ENCODE data around the gene VDAC2. TPM values are rescaled to one million over a fixed set of nuclear protein-coding genes. Genes with fewer than 3 reads are reported as not detected.
A peak's percentile ranks its signal among the peaks of the same experiment; 100 is the strongest.

Gene VDAC2
- polyA plus RNA-seq, 1 experiment = 80.9 TPM

DNA sequence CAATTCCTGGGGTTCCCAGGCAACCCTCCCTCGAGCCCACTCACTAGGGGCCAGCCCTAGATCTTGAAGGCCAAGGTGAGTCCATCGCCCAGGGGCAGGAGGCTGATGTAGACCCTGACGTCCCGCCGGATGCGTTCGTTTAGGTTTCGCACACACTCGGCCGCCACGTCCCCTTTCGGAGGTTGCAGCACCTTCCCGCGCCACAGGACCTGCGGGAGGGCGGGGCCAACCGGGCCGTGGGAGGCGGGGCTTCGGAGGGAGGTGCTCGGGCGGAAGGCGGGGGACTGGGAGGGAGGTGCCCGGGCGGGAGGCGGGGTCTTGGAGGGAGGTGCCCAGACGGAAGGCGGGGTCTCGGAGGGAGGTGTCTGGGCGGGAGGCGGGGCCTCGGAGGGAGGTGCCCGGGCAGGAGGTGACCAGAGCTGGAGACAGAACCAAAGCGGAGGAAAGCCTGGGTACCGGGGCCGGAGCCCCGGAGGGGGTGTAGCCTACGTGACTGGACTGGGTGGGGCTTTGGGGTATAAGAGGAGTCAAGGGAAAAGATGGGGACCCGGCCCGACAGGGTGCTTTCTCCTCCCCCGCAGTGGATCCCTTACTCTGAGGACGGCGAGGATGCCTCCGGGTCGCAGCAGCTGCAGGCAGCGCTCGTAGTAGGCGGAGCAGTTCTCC lies 23.6 kb downstream of the VDAC2 start:
- peak; percentile 33 for DNase-seq (ENCODE audit: low read depth)
- no peaks in the 10 kb centered on the region; the same call in none of the 2 replicates for H3K36me3 ChIP-seq (ENCODE audit: control insufficient read depth, insufficient read depth, low read length)
- ChIA-PET POLR2A (interaction anchor here (0.7 kb wide), 1 partner anchor 645 kb away, joined by 8 read pairs; no protein-coding TSS in a partner anchor), CTCF (interaction anchor here (0.6 to 14.7 kb wide), 14 partner anchors 8 to 991 kb away, joined by 3 to 292 read pairs (median 6); partner anchors contain the start of gene VDAC2)
- TF ChIP-seq, protein P1, sequence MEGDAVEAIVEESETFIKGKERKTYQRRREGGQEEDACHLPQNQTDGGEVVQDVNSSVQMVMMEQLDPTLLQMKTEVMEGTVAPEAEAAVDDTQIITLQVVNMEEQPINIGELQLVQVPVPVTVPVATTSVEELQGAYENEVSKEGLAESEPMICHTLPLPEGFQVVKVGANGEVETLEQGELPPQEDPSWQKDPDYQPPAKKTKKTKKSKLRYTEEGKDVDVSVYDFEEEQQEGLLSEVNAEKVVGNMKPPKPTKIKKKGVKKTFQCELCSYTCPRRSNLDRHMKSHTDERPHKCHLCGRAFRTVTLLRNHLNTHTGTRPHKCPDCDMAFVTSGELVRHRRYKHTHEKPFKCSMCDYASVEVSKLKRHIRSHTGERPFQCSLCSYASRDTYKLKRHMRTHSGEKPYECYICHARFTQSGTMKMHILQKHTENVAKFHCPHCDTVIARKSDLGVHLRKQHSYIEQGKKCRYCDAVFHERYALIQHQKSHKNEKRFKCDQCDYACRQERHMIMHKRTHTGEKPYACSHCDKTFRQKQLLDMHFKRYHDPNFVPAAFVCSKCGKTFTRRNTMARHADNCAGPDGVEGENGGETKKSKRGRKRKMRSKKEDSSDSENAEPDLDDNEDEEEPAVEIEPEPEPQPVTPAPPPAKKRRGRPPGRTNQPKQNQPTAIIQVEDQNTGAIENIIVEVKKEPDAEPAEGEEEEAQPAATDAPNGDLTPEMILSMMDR (IDR thresholded peaks at IDR 0.05; ENCODE audit: insufficient read depth, low read depth, low read length) = no peak
- H3K27me3 ChIP-seq (ENCODE audit: control insufficient read depth, insufficient read depth, low read length) = no peaks in the 10 kb centered on the region; the same call in 1 of the 2 replicates
- H3K4me3 ChIP-seq (ENCODE audit: low read depth, low read length) = peak overlapping the region; percentile 60

DNA sequence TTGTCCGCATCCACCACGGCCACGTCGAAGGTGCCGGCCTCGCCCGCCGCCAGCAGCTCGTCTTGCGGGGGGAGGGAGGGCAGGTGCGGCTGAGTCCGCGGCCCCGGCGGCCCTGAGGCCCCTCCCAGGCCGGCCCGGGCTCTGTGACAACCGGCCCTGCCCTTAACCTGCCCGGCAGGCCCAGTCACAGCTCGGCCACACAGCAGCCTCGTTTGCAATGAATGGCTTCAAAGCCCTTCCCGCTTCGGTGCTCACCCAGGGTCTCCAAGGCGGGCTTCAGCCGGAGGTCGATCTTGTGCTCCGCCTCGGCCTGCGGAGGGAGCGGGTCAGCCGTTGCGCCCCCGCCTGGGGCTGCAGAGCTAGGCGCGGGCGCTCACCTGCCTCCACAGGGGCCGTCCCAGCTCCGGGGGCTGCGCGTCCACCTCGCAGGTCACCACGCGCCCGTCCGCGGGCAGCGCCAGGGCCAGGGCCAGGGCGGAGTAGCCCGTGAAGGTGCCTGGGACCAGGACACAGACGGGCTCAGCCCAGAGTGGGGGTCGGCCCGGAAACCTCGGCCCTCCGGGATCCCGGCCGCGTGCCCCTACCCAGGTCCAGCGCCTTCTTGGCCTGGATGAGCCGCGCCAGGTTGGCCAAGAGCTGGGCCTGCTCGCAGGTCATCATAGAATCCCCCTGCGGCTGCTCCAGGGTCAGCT lies 24.2 kb downstream of the VDAC2 start:
- H3K4me3 ChIP-seq (ENCODE audit: low read depth, low read length) = peak overlapping the region; percentile 60
- ChIA-PET CTCF (interaction anchor here (0.6 to 14.7 kb wide), 19 partner anchors 9 to 1007 kb away, joined by 3 to 292 read pairs (median 4); partner anchors contain the start of genes SAMD8 and VDAC2), POLR2A (interaction anchor here (0.6 to 0.7 kb wide), 2 partner anchors 645 to 960 kb away, joined by 4 to 8 read pairs; no protein-coding TSS in a partner anchor)
- no peaks in the 10 kb centered on the region; the same call in 1 of the 2 replicates for H3K27me3 ChIP-seq (ENCODE audit: control insufficient read depth, insufficient read depth, low read length)
- TF ChIP-seq, protein P1 (IDR thresholded peaks at IDR 0.05; ENCODE audit: insufficient read depth, low read depth, low read length) = 0 out of 2 replicates have a peak, but pooled peaks have one; percentile 13
- no peak for DNase-seq (ENCODE audit: low read depth)
- no peaks in the 10 kb centered on the region; the same call in none of the 2 replicates for H3K36me3 ChIP-seq (ENCODE audit: control insufficient read depth, insufficient read depth, low read length)

DNA sequence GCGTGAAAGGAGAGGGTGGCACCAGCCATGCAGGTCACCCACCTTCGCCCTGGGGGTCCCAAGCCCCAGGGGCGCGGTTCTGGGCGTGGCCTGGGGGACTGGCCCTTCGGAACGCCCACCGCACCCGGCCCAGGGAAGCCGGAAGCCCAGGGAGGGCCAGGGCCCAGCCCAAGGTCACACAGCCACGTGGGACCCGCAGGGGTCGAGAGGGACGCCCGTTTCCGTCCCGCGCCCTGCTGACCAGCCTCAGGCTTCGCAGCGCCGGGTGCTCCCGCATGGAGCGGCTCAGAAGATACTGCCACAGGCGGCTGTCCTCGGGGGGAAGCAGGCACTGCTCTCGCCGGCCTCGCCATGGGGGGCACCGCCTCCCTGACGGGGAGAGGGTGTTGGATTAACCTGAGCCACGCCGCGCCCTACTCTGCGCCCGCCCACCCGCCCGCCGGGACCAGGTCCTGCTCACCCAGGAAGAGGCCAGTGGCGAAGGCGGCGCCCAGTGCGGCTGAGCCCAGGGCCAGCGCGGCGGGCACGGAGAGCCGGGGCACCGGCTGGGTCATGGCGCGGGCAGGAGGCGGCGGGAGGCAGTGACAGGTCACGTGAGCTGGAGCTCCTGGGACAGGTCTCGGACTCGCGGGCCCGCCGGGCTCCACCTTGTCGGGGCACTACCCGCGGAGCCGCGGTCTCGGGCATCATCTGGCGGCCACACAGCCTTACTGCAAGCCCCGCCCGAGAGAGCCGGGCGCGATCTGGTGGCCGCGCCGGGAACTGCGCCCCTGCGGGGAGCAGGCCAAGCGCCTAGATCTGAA lies 25.0 kb downstream of the VDAC2 start, which contains the start of gene COMTD1:
Gene COMTD1 (minus strand): TSS at position 583 of the 803 bp plus-strand sequence. CDS start 29 bp downstream, at position 554.
- Histone ChIP-seq H3K36me3 (ENCODE audit: control insufficient read depth, insufficient read depth, low read length) (no peaks in the 10 kb centered on the region; the same call in none of the 2 replicates), H3K27me3 (ENCODE audit: control insufficient read depth, insufficient read depth, low read length) (no peaks in the 10 kb centered on the region; the same call in 1 of the 2 replicates), H3K4me3 (ENCODE audit: low read depth, low read length) (peak within 1 kb of the TSS; percentile 60)
- CTCF ChIA-PET = interaction anchor here (0.6 to 14.7 kb wide), 43 partner anchors 10 to 1008 kb away, joined by 3 to 292 read pairs (median 4); partner anchors contain the start of genes SAMD8 and VDAC2
- no peak for DNase-seq (ENCODE audit: low read depth)
- TF ChIP-seq, protein P1 (IDR thresholded peaks at IDR 0.05; ENCODE audit: insufficient read depth, low read depth, low read length) = peak; percentile 100
- POLR2A ChIA-PET = interaction anchor here (0.6 kb wide), 1 partner anchor 48 kb away, joined by 8 read pairs; no protein-coding TSS in a partner anchor

DNA sequence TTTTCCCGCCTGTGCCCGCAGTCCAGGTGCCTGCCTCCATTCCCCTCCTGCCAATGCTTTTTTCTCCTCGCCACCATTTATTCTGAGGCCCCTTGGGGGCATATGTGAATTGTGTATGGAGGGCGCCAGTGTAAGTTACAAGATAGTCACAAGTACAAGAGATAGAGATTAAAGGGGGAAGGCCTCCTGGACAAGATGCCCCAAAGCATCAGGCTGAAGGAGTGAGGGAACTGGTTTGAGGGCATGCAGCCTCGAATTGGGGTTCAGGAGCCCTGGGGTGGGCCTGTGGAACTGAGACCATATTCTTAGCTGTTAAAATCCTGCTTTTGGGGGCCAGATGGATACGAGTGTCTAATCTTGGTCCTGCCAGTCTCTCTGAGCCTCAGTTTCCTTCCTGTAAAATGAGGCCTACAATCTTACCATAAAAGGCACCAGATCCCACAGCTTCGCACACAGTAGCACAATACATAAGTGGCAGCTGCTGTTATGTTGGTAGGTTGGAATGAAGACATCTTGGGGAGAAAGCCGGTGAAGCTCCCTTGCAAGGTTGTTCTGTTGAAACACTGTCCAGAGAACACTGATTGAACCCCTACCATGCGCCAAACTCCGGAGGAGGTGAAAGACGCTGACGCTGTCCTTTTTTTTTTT lies 25.7 kb downstream of the VDAC2 start:
- H3K4me3 ChIP-seq (ENCODE audit: low read depth, low read length) = no peak overlapping the region
- POLR2A ChIA-PET = no interaction called here
- CTCF ChIA-PET = interaction anchor here (0.6 to 14.7 kb wide), 33 partner anchors 9 to 1053 kb away, joined by 3 to 292 read pairs (median 4); partner anchors contain the start of gene VDAC2
- H3K27me3 ChIP-seq (ENCODE audit: control insufficient read depth, insufficient read depth, low read length) = no peaks in the 10 kb centered on the region; the same call in 1 of the 2 replicates
- no peak for DNase-seq (ENCODE audit: low read depth)
- H3K36me3 ChIP-seq (ENCODE audit: control insufficient read depth, insufficient read depth, low read length) = no peaks in the 10 kb centered on the region; the same call in none of the 2 replicates
- TF ChIP-seq, protein P1 (IDR thresholded peaks at IDR 0.05; ENCODE audit: insufficient read depth, low read depth, low read length) = no peak

Measured in BJ (cell line).